ENCODE results near the gene ABCB1. TPM values are rescaled to one million over a fixed set of nuclear protein-coding genes. Genes with fewer than 3 reads are reported as not detected.
"Not testable (repeated sequence)": the region's sequence is repeated elsewhere in the genome, so short reads cannot be mapped to it uniquely, and the experiment has no call there.

Gene ABCB1
- total and polyA plus RNA-seq, 2 of the 13 experiments (the other 11 are each of a cell fraction or from before 2014, with no cell fraction given): 42.8 to 52.6 TPM

GRCh38 chr7:87464830-87465533 is 135.7 kb downstream of the ABCB1 start (continued):
- peak; percentile 89; the same call in 1 of the 2 replicates for TF ChIP-seq KDM5B (CRISPR knock-in tag; IDR thresholded peaks at IDR 0.05; ENCODE audit: borderline replicate concordance)
- peak; percentile 32; the same call in 1 of the 2 replicates for TF ChIP-seq ERF (CRISPR knock-in tag; IDR thresholded peaks at IDR 0.05)
- TF ChIP-seq RBM39 (IDR thresholded peaks at IDR 0.05; ENCODE audit: low read depth, low read length, poor library complexity, severe bottlenecking): peak; percentile 64
- peak; percentile 91 for TF ChIP-seq BCL6 (CRISPR knock-in tag; IDR thresholded peaks at IDR 0.05)
- TF ChIP-seq ZBTB8A (CRISPR knock-in tag; IDR thresholded peaks at IDR 0.05; ENCODE audit: borderline replicate concordance, low read depth): 0 out of 2 replicates have a peak, but pooled peaks have one; percentile 42
- peak; percentile 52; the same call in 1 of the 2 replicates for TF ChIP-seq SMYD3 (CRISPR knock-in tag; IDR thresholded peaks at IDR 0.05)
- 0 out of 2 replicates have a peak, but pooled peaks have one; percentile 27 for TF ChIP-seq ZNF761 (CRISPR knock-in tag; conservative IDR thresholded peaks at IDR 0.05)
- peak; percentile 88; the same call in 1 of the 2 replicates for TF ChIP-seq ZNF556 (CRISPR knock-in tag; IDR thresholded peaks at IDR 0.05; ENCODE audit: borderline replicate concordance)
- TF ChIP-seq HDAC2 (CRISPR knock-in tag; IDR thresholded peaks at IDR 0.05): peak; percentile 89
- TF ChIP-seq RARA (CRISPR knock-in tag; IDR thresholded peaks at IDR 0.05): peak; percentile 92
- TF ChIP-seq LCORL (IDR thresholded peaks at IDR 0.05): not testable (repeated sequence)
- TF ChIP-seq LCORL (CRISPR knock-in tag; IDR thresholded peaks at IDR 0.05): peak; percentile 54; the same call in 1 of the 2 replicates
- TF ChIP-seq ZNF709 (CRISPR knock-in tag; IDR thresholded peaks at IDR 0.05): peak; percentile 71; the same call in 1 of the 2 replicates
- TF ChIP-seq ZNF143 (CRISPR knock-in tag; IDR thresholded peaks at IDR 0.05): 0 out of 2 replicates have a peak, but pooled peaks have one; percentile 19
- TF ChIP-seq, protein P1, sequence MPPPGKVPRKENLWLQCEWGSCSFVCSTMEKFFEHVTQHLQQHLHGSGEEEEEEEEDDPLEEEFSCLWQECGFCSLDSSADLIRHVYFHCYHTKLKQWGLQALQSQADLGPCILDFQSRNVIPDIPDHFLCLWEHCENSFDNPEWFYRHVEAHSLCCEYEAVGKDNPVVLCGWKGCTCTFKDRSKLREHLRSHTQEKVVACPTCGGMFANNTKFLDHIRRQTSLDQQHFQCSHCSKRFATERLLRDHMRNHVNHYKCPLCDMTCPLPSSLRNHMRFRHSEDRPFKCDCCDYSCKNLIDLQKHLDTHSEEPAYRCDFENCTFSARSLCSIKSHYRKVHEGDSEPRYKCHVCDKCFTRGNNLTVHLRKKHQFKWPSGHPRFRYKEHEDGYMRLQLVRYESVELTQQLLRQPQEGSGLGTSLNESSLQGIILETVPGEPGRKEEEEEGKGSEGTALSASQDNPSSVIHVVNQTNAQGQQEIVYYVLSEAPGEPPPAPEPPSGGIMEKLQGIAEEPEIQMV (CRISPR knock-in tag; IDR thresholded peaks at IDR 0.05; ENCODE audit: low read depth): 0 out of 2 replicates have a peak, but pooled peaks have one; percentile 58
- TF ChIP-seq NFATC3 (CRISPR knock-in tag; IDR thresholded peaks at IDR 0.05): peak; percentile 94
- peak; percentile 95 for TF ChIP-seq ZNF350 (CRISPR knock-in tag; IDR thresholded peaks at IDR 0.05; ENCODE audit: borderline replicate concordance, low read depth)
- peak; percentile 65; the same call in 1 of the 2 replicates for TF ChIP-seq TGIF2 (CRISPR knock-in tag; IDR thresholded peaks at IDR 0.05)
- TF ChIP-seq BCL3 (CRISPR knock-in tag; IDR thresholded peaks at IDR 0.05): peak; percentile 53; the same call in 1 of the 2 replicates
- 0 out of 2 replicates have a peak, but pooled peaks have one; percentile 41 for TF ChIP-seq PPARG (CRISPR knock-in tag; conservative IDR thresholded peaks at IDR 0.05)
- TF ChIP-seq, protein P2, sequence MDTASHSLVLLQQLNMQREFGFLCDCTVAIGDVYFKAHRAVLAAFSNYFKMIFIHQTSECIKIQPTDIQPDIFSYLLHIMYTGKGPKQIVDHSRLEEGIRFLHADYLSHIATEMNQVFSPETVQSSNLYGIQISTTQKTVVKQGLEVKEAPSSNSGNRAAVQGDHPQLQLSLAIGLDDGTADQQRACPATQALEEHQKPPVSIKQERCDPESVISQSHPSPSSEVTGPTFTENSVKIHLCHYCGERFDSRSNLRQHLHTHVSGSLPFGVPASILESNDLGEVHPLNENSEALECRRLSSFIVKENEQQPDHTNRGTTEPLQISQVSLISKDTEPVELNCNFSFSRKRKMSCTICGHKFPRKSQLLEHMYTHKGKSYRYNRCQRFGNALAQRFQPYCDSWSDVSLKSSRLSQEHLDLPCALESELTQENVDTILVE (CRISPR knock-in tag; IDR thresholded peaks at IDR 0.05): 0 out of 2 replicates have a peak, but pooled peaks have one; percentile 62
- peak; percentile 86 for TF ChIP-seq SOX13 (IDR thresholded peaks at IDR 0.05)
- TF ChIP-seq SOX13 (CRISPR knock-in tag; conservative IDR thresholded peaks at IDR 0.05 in 1 of 2, IDR thresholded peaks at IDR 0.05 in 1 of 2): peak in 1 of 2 experiments; percentile 89; a peak in 2 of 4 replicates
